GM19372 (cell line): Measurements from ENCODE around the gene RILP.
"Not testable (repeated sequence)": the region's sequence is repeated elsewhere in the genome, so short reads cannot be mapped to it uniquely, and the experiment has no call there.

ENCODE experiments used
- ATAC-seq: cut with Tn5 transposase; IDR thresholded peaks from one replicate; pipeline ENCODE4 v1.9.1; 2021; ENCODE audit warnings: mild to moderate bottlenecking, low read depth, moderate library complexity; ENCODE audit not compliant: unreplicated experiment

The RILP gene

GRCh38 chr17:1649844-1650501 lies at the start of gene RILP:
TSS of gene RILP (minus strand) at chr17:1649866. CDS start at chr17:1649804, 62 bp downstream.
- no peak for ATAC-seq

GRCh38 chr17:1697681-1698080 lies 48.0 kb upstream of the RILP start:
- no peak for ATAC-seq

GRCh38 chr17:1695365-1695764 lies 45.7 kb upstream of the RILP start:
- no peak for ATAC-seq

GRCh38 chr17:1693339-1693738 lies 43.7 kb upstream of the RILP start:
- no peak for ATAC-seq

GRCh38 chr17:1690544-1691221 lies 41.0 kb upstream of the RILP start:
- ATAC-seq, result no peak

- not testable (repeated sequence) for ATAC-seq
Observed at GRCh38 chr17:1688405-1688804, 38.7 kb upstream of the RILP start.

- no peak for ATAC-seq
Observed at GRCh38 chr17:1686086-1686485, 36.4 kb upstream of the RILP start.

- ATAC-seq, result peak; percentile 99
Observed at GRCh38 chr17:1684378-1685189, 34.9 kb upstream of the RILP start, which contains the start of gene PRPF8. TSS of gene PRPF8 (minus strand) at chr17:1684867. CDS start at chr17:1684571, 296 bp downstream.

GRCh38 chr17:1683459-1683858 lies 33.8 kb upstream of the RILP start:
- no peak for ATAC-seq

- ATAC-seq, result no peak
Observed at GRCh38 chr17:1676401-1676800, 26.7 kb upstream of the RILP start.

GRCh38 chr17:1673041-1673785 lies 23.5 kb upstream of the RILP start:
- ATAC-seq, result no peak

- ATAC-seq, result not testable (repeated sequence)
Observed at GRCh38 chr17:1663934-1664333, 14.3 kb upstream of the RILP start.

GRCh38 chr17:1661045-1661444 lies 11.4 kb upstream of the RILP start:
- ATAC-seq, result no peak

GRCh38 chr17:1658100-1658499 lies 8.4 kb upstream of the RILP start:
- ATAC-seq, result no peak

GRCh38 chr17:1653735-1654134 lies 4.1 kb upstream of the RILP start:
- ATAC-seq, result no peak

GRCh38 chr17:1652794-1653193 lies 3.1 kb upstream of the RILP start:
- not testable (repeated sequence) for ATAC-seq

GRCh38 chr17:1651559-1651844 lies 1.8 kb upstream of the RILP start:
- ATAC-seq, result no peak

- ATAC-seq, result no peak
Observed at GRCh38 chr17:1650731-1651558, 1.3 kb upstream of the RILP start.

GRCh38 chr17:1648963-1649843 lies 463 bp downstream of the RILP start:
- ATAC-seq, result peak; percentile 66
